ENCODE measurements around the gene TEX2. TPM values are rescaled to one million over a fixed set of nuclear protein-coding genes. Genes with fewer than 3 reads are reported as not detected.

Gene TEX2
- total and polyA plus RNA-seq, 2 experiments from 2014 or later = 7.5 to 17.7 TPM

- H3K4me3 ChIP-seq = no peak overlapping the region
- TF ChIP-seq NANOG (IDR thresholded peaks at IDR 0.05; ENCODE audit: borderline replicate concordance) (no peak), ZNF331 (CRISPR knock-in tag; IDR thresholded peaks at IDR 0.05; ENCODE audit: low read depth) (no peak)
- no peak overlapping the region for H3K4me2 ChIP-seq
- Mint-ChIP-seq H3K4me3 (no peak overlapping the region), H3K9me3 (no peaks in the 10 kb centered on the region), H3K27me3 (ENCODE audit: insufficient read depth, low read depth, poor library complexity) (peaks cover 3% of the 10 kb centered on the region), H3K27ac (no peak overlapping the region; the same call in 1 of the 2 replicates), H3K4me1 (no peaks in the 10 kb centered on the region), H3K36me3 (ENCODE audit: low read depth) (no peaks in the 10 kb centered on the region; the same call in 2 of the 3 replicates)
- no peaks in the 10 kb centered on the region for H3K27me3 ChIP-seq (ENCODE audit: insufficient read depth)
- no peak overlapping the region for H2AFZ ChIP-seq
- ATAC-seq (no peak), DNase-seq (ENCODE audit: low spot score) (no peak)
- no peak overlapping the region for H3K27ac ChIP-seq (ENCODE audit: low read depth)
- H3F3A ChIP-seq (replicated peaks; ENCODE audit: low read depth) = no peaks in the 10 kb centered on the region
- H4K20me1 ChIP-seq (replicated peaks; ENCODE audit: insufficient read depth) = no peaks in the 10 kb centered on the region
- H3K9me2 ChIP-seq (ENCODE audit: insufficient read depth) = no peaks in the 10 kb centered on the region
- no peaks in the 10 kb centered on the region for H3K4me1 ChIP-seq (ENCODE audit: insufficient read depth)
- H3K36me3 ChIP-seq (ENCODE audit: insufficient read depth) = no peaks in the 10 kb centered on the region
- no peaks in the 10 kb centered on the region for H3K79me2 ChIP-seq (replicated peaks; ENCODE audit: insufficient read depth)
Measured at GRCh38 chr17:64187093-64187895, 75.8 kb downstream of the TEX2 start.

DNA sequence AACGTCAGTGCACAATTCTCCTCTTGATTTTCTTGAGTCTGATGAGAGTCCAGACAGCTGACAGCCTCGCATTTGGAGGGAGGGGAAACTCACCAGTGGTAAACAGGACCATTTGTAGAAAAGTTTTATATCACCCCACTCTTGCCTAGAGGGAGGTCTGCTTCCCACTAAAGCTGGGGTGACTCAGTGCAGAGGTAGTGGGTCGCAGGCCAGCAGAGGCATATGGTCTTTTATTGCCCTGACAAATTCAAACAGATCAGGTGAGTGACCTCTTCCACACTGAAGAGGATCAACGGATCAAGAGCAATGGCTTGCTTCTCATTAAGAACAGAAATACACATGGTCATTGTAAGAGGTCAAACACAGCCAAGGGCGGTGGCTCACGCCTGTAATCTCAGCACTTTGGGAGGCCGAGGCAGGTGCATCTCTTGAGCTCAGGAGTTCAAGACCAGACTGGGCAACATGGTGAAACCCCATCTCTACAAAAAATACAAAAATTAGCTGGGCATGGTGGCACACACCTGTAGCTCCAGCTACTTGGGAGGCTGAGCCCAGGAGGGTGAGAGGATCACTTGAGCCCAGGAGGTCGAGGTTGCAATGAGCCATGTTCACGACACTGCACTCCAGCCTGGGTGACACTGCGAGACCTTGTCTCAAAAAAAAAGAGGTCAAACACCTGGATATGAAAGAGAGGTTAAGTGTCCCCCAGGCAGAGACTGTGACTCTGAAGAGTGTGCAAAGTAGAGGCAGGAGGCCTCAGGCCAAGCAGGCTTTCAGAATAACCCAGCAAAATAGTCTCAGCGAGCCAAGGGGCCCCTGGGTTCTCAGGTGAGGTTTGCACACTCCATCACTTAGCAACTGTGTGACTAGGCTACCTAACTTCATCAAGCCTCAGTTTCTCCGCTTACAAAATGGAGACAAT lies 76.6 kb downstream of the TEX2 start:
- Histone ChIP-seq H4K20me1 (replicated peaks; ENCODE audit: insufficient read depth) (no peaks in the 10 kb centered on the region), H3K4me3 (no peak overlapping the region), H3K36me3 (ENCODE audit: insufficient read depth) (no peaks in the 10 kb centered on the region), H3K4me1 (ENCODE audit: insufficient read depth) (no peaks in the 10 kb centered on the region), H3K27me3 (ENCODE audit: insufficient read depth) (no peaks in the 10 kb centered on the region), H3F3A (replicated peaks; ENCODE audit: low read depth) (no peaks in the 10 kb centered on the region), H3K9me2 (ENCODE audit: insufficient read depth) (peaks cover 5% of the 10 kb centered on the region; the same call in 1 of the 2 replicates), H3K27ac (ENCODE audit: low read depth) (no peak overlapping the region), H2AFZ (no peak overlapping the region), H3K4me2 (no peak overlapping the region), H3K79me2 (replicated peaks; ENCODE audit: insufficient read depth) (no peaks in the 10 kb centered on the region)
- Mint-ChIP-seq H3K27ac (no peak overlapping the region), H3K27me3 (ENCODE audit: insufficient read depth, low read depth, poor library complexity) (peaks cover 3% of the 10 kb centered on the region), H3K9me3 (no peaks in the 10 kb centered on the region), H3K36me3 (ENCODE audit: low read depth) (no peaks in the 10 kb centered on the region; the same call in 2 of the 3 replicates), H3K4me1 (no peaks in the 10 kb centered on the region), H3K4me3 (no peak overlapping the region)
- DNase-seq (ENCODE audit: low spot score) (no peak), ATAC-seq (no peak)
- no peak for TF ChIP-seq NANOG (IDR thresholded peaks at IDR 0.05; ENCODE audit: borderline replicate concordance)
- TF ChIP-seq CREB1 (CRISPR knock-in tag; IDR thresholded peaks at IDR 0.05; ENCODE audit: low read depth) = no peak
- no peak for TF ChIP-seq JUNB (IDR thresholded peaks at IDR 0.05; ENCODE audit: unreplicated experiment)
- no peak for TF ChIP-seq ZNF331 (CRISPR knock-in tag; IDR thresholded peaks at IDR 0.05; ENCODE audit: low read depth)
- no peak for TF ChIP-seq STAT1 (IDR thresholded peaks at IDR 0.05; ENCODE audit: unreplicated experiment)
- TF ChIP-seq EZH2phosphoT487 (IDR thresholded peaks at IDR 0.05; ENCODE audit: unreplicated experiment) = no peak
- TF ChIP-seq, protein P1, sequence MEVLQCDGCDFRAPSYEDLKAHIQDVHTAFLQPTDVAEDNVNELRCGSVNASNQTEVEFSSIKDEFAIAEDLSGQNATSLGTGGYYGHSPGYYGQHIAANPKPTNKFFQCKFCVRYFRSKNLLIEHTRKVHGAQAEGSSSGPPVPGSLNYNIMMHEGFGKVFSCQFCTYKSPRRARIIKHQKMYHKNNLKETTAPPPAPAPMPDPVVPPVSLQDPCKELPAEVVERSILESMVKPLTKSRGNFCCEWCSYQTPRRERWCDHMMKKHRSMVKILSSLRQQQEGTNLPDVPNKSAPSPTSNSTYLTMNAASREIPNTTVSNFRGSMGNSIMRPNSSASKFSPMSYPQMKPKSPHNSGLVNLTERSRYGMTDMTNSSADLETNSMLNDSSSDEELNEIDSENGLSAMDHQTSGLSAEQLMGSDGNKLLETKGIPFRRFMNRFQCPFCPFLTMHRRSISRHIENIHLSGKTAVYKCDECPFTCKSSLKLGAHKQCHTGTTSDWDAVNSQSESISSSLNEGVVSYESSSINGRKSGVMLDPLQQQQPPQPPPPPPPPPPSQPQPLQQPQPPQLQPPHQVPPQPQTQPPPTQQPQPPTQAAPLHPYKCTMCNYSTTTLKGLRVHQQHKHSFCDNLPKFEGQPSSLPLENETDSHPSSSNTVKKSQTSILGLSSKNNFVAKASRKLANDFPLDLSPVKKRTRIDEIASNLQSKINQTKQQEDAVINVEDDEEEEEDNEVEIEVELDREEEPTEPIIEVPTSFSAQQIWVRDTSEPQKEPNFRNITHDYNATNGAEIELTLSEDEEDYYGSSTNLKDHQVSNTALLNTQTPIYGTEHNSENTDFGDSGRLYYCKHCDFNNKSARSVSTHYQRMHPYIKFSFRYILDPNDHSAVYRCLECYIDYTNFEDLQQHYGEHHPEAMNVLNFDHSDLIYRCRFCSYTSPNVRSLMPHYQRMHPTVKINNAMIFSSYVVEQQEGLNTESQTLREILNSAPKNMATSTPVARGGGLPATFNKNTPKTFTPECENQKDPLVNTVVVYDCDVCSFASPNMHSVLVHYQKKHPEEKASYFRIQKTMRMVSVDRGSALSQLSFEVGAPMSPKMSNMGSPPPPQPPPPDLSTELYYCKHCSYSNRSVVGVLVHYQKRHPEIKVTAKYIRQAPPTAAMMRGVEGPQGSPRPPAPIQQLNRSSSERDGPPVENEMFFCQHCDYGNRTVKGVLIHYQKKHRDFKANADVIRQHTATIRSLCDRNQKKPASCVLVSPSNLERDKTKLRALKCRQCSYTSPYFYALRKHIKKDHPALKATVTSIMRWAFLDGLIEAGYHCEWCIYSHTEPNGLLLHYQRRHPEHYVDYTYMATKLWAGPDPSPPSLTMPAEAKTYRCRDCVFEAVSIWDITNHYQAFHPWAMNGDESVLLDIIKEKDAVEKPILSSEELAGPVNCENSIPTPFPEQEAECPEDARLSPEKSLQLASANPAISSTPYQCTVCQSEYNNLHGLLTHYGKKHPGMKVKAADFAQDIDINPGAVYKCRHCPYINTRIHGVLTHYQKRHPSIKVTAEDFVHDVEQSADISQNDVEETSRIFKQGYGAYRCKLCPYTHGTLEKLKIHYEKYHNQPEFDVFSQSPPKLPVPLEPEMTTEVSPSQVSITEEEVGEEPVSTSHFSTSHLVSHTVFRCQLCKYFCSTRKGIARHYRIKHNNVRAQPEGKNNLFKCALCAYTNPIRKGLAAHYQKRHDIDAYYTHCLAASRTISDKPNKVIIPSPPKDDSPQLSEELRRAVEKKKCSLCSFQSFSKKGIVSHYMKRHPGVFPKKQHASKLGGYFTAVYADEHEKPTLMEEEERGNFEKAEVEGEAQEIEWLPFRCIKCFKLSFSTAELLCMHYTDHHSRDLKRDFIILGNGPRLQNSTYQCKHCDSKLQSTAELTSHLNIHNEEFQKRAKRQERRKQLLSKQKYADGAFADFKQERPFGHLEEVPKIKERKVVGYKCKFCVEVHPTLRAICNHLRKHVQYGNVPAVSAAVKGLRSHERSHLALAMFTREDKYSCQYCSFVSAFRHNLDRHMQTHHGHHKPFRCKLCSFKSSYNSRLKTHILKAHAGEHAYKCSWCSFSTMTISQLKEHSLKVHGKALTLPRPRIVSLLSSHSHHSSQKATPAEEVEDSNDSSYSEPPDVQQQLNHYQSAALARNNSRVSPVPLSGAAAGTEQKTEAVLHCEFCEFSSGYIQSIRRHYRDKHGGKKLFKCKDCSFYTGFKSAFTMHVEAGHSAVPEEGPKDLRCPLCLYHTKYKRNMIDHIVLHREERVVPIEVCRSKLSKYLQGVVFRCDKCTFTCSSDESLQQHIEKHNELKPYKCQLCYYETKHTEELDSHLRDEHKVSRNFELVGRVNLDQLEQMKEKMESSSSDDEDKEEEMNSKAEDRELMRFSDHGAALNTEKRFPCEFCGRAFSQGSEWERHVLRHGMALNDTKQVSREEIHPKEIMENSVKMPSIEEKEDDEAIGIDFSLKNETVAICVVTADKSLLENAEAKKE (CRISPR knock-in tag; IDR thresholded peaks at IDR 0.05) = no peak
- TF ChIP-seq ZNF114 (CRISPR knock-in tag; IDR thresholded peaks at IDR 0.05) = no peak
- TF ChIP-seq POLR2AphosphoS5 (IDR thresholded peaks at IDR 0.05; ENCODE audit: low read depth) = no peak
- no peak for TF ChIP-seq REST (IDR thresholded peaks at IDR 0.05; ENCODE audit: unreplicated experiment)
